MCF 10A (cell line): ENCODE results near the gene NTF3. TPM values are rescaled to one million over a fixed set of nuclear protein-coding genes. Genes with fewer than 3 reads are reported as not detected.

Source experiments
- BruUV-seq: library from RNA; stranded (reverse); fragments of 400-500 nt; replicated peaks from 2 replicates; lab custom pipeline; 2021; lab: Mats Ljungman, UMichigan
- CTCF ChIA-PET: fragments of 300-600 bp; sonication (Branson Sonifier 250); formaldehyde crosslinking; extraction: SDS; loops from one replicate; lab custom pipeline; 2021; ENCODE audit warnings: antibody characterized with exemption, inconsistent platforms; lab: Yijun Ruan, JAX
- POLR2A ChIA-PET: fragments of 300-600, 350-650 bp; sonication (Branson Sonifier 250); formaldehyde crosslinking; extraction: SDS; loops from one replicate; lab custom pipeline; 2020; ENCODE audit warnings: antibody characterized with exemption, inconsistent platforms; lab: Yijun Ruan, JAX
- DNase-seq: peaks from one replicate; pipeline ENCODE4 v3.0.0-alpha.2; 2018; ENCODE audit not compliant: unreplicated experiment
- H3K27ac Mint-ChIP-seq: one replicate; pipeline ENCODE4 v1.8.0; 2022; ENCODE audit warnings: mild to moderate bottlenecking, low read depth, mixed read lengths; ENCODE audit not compliant: unreplicated experiment
- H3K27me3 Mint-ChIP-seq: one replicate; pipeline ENCODE4 v1.8.0; 2022; ENCODE audit warnings: mixed read lengths; ENCODE audit not compliant: insufficient read depth, unreplicated experiment
- H3K36me3 Mint-ChIP-seq: one replicate; pipeline ENCODE4 v1.8.0; 2022; ENCODE audit warnings: mild to moderate bottlenecking, moderate library complexity, mixed read lengths; ENCODE audit not compliant: insufficient read depth, unreplicated experiment
- H3K4me1 Mint-ChIP-seq: one replicate; pipeline ENCODE4 v1.8.0; 2022; ENCODE audit warnings: mixed read lengths; ENCODE audit not compliant: insufficient read depth, unreplicated experiment
- H3K4me3 Mint-ChIP-seq: one replicate; pipeline ENCODE4 v1.8.0; 2022; ENCODE audit warnings: mild to moderate bottlenecking, moderate library complexity, mixed read lengths; ENCODE audit not compliant: unreplicated experiment
- H3K9me3 Mint-ChIP-seq: one replicate; pipeline ENCODE4 v1.8.0; 2022; ENCODE audit warnings: mixed read lengths; ENCODE audit not compliant: unreplicated experiment
- CTCF ChIP-seq: fragments of 200-600 bp; IDR thresholded peaks from one replicate; pipeline ENCODE4 v1.8.0; 2022; ENCODE audit warnings: antibody characterized with exemption, mild to moderate bottlenecking; ENCODE audit not compliant: unreplicated experiment
- intact Hi-C: fragments of 100-400 bp; cut with micrococcal nuclease; formaldehyde crosslinking; loops from 2 replicates; pipeline ENCODE4 v1.14.1; 2022
- total RNA-seq: library from RNA; stranded (reverse); gene quantifications from 2 replicates; pipeline ENCODE4 v1.2.3, GENCODE V29; 2022

NTF3 gene
- total RNA-seq, 1 experiment from 2014 or later = not detected

DNA sequence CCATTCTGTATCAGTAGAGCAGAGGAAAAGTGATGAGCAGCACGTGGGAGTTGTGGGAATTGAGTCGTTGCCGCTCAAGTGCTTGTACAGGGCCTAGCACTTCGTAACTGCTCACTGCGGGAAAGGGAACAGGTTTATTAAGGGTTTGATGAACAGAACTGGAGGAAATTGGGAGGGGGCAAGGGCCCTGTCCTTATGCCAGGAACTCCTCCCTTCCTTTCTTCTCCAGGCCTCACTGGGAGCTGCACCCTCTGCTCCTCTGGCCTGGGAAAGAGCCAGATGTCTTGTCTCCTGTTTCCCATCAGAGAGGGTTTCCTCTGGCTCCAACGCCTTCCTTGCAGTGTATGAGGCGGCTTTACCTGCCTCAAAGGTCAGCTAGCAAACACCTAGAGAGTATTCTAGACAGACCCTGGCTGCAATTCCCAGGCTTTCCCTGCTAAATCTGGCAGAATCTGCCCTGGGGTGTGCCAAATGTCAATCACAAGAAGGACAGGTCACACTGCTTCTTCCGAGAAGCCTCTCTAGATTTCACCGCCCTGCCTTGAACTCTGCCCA is 78.4 kb downstream of the NTF3 start:
- intact Hi-C loops = no loop called here
- H3K4me1 Mint-ChIP-seq = no peaks in the 10 kb centered on the region
- no peak for TF ChIP-seq CTCF
- H3K27ac Mint-ChIP-seq = no peak overlapping the region
- POLR2A ChIA-PET = no interaction called here
- H3K27me3 Mint-ChIP-seq = no peaks in the 10 kb centered on the region
- H3K36me3 Mint-ChIP-seq = no peaks in the 10 kb centered on the region
- no TSS peak for BruUV-seq
- CTCF ChIA-PET = no interaction called here
- H3K4me3 Mint-ChIP-seq = no peak overlapping the region
- H3K9me3 Mint-ChIP-seq = peaks cover 55% of the 10 kb centered on the region
- DNase-seq = no peak

DNA sequence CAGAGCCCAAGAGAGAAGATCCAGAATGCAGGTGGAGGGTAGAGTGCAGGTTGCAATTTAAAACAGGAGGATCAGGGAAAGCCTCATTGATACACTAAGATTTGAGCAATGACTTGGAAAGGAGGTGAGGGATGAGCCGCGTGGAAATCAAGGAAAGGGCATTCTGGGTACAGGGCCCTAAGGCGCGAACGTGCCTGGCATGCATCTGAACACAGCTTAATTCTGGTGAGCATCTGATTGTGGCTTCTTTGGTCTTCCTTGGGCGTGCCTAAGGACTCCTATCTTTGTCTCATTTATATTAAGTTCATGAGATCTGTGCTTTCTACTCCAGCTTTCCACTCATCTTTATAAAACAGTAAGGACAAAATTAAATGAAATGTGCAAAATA is 79.3 kb downstream of the NTF3 start:
- peaks cover 56% of the 10 kb centered on the region for H3K9me3 Mint-ChIP-seq
- H3K27ac Mint-ChIP-seq = no peak overlapping the region
- intact Hi-C loops = no loop called here
- no peak for DNase-seq
- H3K27me3 Mint-ChIP-seq = no peaks in the 10 kb centered on the region
- BruUV-seq = no TSS peak
- no peaks in the 10 kb centered on the region for H3K36me3 Mint-ChIP-seq
- CTCF ChIA-PET = no interaction called here
- H3K4me3 Mint-ChIP-seq = no peak overlapping the region
- no peak for TF ChIP-seq CTCF
- no peaks in the 10 kb centered on the region for H3K4me1 Mint-ChIP-seq
- POLR2A ChIA-PET = no interaction called here

GRCh38 chr12:5511644-5512600 is 80.0 kb downstream of the NTF3 start:
- Mint-ChIP-seq H3K27ac (no peak overlapping the region), H3K9me3 (peaks cover 50% of the 10 kb centered on the region), H3K4me1 (no peaks in the 10 kb centered on the region), H3K4me3 (no peak overlapping the region), H3K27me3 (no peaks in the 10 kb centered on the region), H3K36me3 (no peaks in the 10 kb centered on the region)
- BruUV-seq = no TSS peak
- CTCF ChIA-PET = no interaction called here
- no peak for TF ChIP-seq CTCF
- DNase-seq = no peak
- intact Hi-C loops = no loop called here
- POLR2A ChIA-PET = no interaction called here

DNA sequence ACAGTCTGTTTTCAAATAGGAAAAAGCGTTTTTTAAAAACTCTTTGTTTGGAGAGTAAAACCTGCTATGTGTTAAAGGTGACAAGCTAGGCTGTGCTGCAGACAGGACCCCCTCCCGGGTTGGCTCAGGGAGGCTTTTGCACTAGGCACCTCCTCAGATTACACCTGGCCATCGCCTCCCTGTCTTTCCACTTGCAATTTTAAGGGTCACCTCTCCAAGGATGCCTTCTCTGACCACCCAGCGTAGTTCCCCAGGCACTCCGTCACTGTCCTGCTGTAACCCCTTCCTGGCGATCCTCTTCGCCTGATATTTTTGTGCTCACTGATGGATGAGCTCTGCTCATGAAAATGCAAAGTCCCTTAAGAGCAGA is 80.7 kb downstream of the NTF3 start:
- DNase-seq = no peak

More for the DNA sequence above, 80.7 kb downstream of the NTF3 start:
- BruUV-seq = no TSS peak
- no peaks in the 10 kb centered on the region for H3K27me3 Mint-ChIP-seq
- intact Hi-C loops = no loop called here
- H3K4me1 Mint-ChIP-seq = no peaks in the 10 kb centered on the region
- H3K4me3 Mint-ChIP-seq = no peak overlapping the region
- no peaks in the 10 kb centered on the region for H3K36me3 Mint-ChIP-seq
- ChIA-PET CTCF (no interaction called here), POLR2A (no interaction called here)
- TF ChIP-seq CTCF = no peak
- H3K27ac Mint-ChIP-seq = no peak overlapping the region
- peaks cover 43% of the 10 kb centered on the region for H3K9me3 Mint-ChIP-seq
